ENCODE results near the gene NAV2. TPM values are rescaled to one million over a fixed set of nuclear protein-coding genes. Genes with fewer than 3 reads are reported as not detected.

The NAV2 gene
- polyA plus RNA-seq, 3 donors: not detected

- H3K27me3 ChIP-seq (ENCODE audit: control insufficient read depth in 2 of 2, insufficient read depth in 2 of 2, low read length in 2 of 2): no peaks in the 10 kb centered on the region
- no peak overlapping the region for H3K27ac Mint-ChIP-seq
- no peaks in the 10 kb centered on the region for H4K20me1 ChIP-seq (ENCODE audit: insufficient read depth, low read length)
- H3K9me3 ChIP-seq (replicated peaks in 1 of 2; ENCODE audit: control insufficient read depth in 1 of 2, insufficient read depth in 1 of 2, low read length in 2 of 2): no peaks in the 10 kb centered on the region
- H3K36me3 ChIP-seq (replicated peaks in 1 of 2; ENCODE audit: control insufficient read depth in 1 of 2, insufficient read depth in 2 of 2, low read length in 2 of 2): no peaks in the 10 kb centered on the region
- no peaks in the 10 kb centered on the region for H3K4me1 ChIP-seq (ENCODE audit: control insufficient read depth in 1 of 2, insufficient read depth in 2 of 2, low read length in 2 of 2)
- no peak overlapping the region for H3K4me3 ChIP-seq (replicated peaks in 1 of 3; ENCODE audit: low read depth in 2 of 3, low read length in 3 of 3)
- no peak overlapping the region for H3K9ac ChIP-seq (ENCODE audit: insufficient read depth, low read length, poor library complexity, severe bottlenecking)
- intact Hi-C loops (cut with micrococcal nuclease): no loop called here
- H3K4me3 Mint-ChIP-seq: no peak overlapping the region
- H3K27ac ChIP-seq (ENCODE audit: low read depth in 1 of 2, low read length in 2 of 2): no peak overlapping the region
- no peaks in the 10 kb centered on the region for H3K79me2 ChIP-seq (ENCODE audit: insufficient read depth, low read length)
- H3K36me3 Mint-ChIP-seq: no peaks in the 10 kb centered on the region
- peaks cover 8% of the 10 kb centered on the region for H3K4me1 Mint-ChIP-seq
- TF ChIP-seq CTCF (IDR thresholded peaks at IDR 0.05): no peak
- H3K27me3 Mint-ChIP-seq (ENCODE audit: low read depth in 3 of 3): peaks cover 0 to 4% (median 0%) of the 10 kb centered on the region in 3 donors
- DNase-seq: no peak
- H2AFZ ChIP-seq (ENCODE audit: insufficient read depth, low read depth, low read length, poor library complexity, severe bottlenecking): no peak overlapping the region
- 86% methylated on average over 3 of the region's 5 CpGs for WGBS (ENCODE audit: insufficient coverage)
- H3K4me2 ChIP-seq (replicated peaks; ENCODE audit: extremely low read depth, low read length, poor library complexity, severe bottlenecking): no peak overlapping the region
- no peaks in the 10 kb centered on the region for H3K9me3 Mint-ChIP-seq
Observed at GRCh38 chr11:19982774-19983495, 270.3 kb downstream of the NAV2 start.

GRCh38 chr11:19984048-19984742 is 271.6 kb downstream of the NAV2 start:
- 87% methylated on average over 3 of the region's 8 CpGs for WGBS (ENCODE audit: insufficient coverage)
- Histone ChIP-seq H3K4me3 (replicated peaks in 1 of 3; ENCODE audit: low read depth in 2 of 3, low read length in 3 of 3) (no peak overlapping the region), H3K9me3 (replicated peaks in 1 of 2; ENCODE audit: control insufficient read depth in 1 of 2, insufficient read depth in 1 of 2, low read length in 2 of 2) (no peaks in the 10 kb centered on the region), H3K9ac (ENCODE audit: insufficient read depth, low read length, poor library complexity, severe bottlenecking) (no peak overlapping the region), H4K20me1 (ENCODE audit: insufficient read depth, low read length) (no peaks in the 10 kb centered on the region), H2AFZ (ENCODE audit: insufficient read depth, low read depth, low read length, poor library complexity, severe bottlenecking) (no peak overlapping the region), H3K27ac (ENCODE audit: low read depth in 1 of 2, low read length in 2 of 2) (no peak overlapping the region), H3K79me2 (ENCODE audit: insufficient read depth, low read length) (no peaks in the 10 kb centered on the region), H3K4me2 (replicated peaks; ENCODE audit: extremely low read depth, low read length, poor library complexity, severe bottlenecking) (no peak overlapping the region), H3K27me3 (ENCODE audit: control insufficient read depth in 2 of 2, insufficient read depth in 2 of 2, low read length in 2 of 2) (no peaks in the 10 kb centered on the region), H3K4me1 (ENCODE audit: control insufficient read depth in 1 of 2, insufficient read depth in 2 of 2, low read length in 2 of 2) (no peaks in the 10 kb centered on the region), H3K36me3 (replicated peaks in 1 of 2; ENCODE audit: control insufficient read depth in 1 of 2, insufficient read depth in 2 of 2, low read length in 2 of 2) (no peaks in the 10 kb centered on the region)
- H3K4me1 Mint-ChIP-seq: peaks cover under 1% of the 10 kb centered on the region
- H3K9me3 Mint-ChIP-seq: no peaks in the 10 kb centered on the region
- no peak overlapping the region for H3K4me3 Mint-ChIP-seq
- H3K27me3 Mint-ChIP-seq (ENCODE audit: low read depth in 3 of 3): peaks cover 0 to 1% (median 1%) of the 10 kb centered on the region in 3 donors
- no peak for DNase-seq
- intact Hi-C loops (cut with micrococcal nuclease): no loop called here
- no peak for TF ChIP-seq CTCF (IDR thresholded peaks at IDR 0.05)
- no peak overlapping the region for H3K27ac Mint-ChIP-seq
- H3K36me3 Mint-ChIP-seq: no peaks in the 10 kb centered on the region

Data from CD14-positive monocyte (primary cell).